ENCODE results near the gene TRERF1. TPM values are rescaled to one million over a fixed set of nuclear protein-coding genes. Genes with fewer than 3 reads are reported as not detected.

TRERF1 gene
- total and polyA plus RNA-seq, 2 experiments from 2014 or later, result 11.2 to 20.6 TPM

- no peak for TF ChIP-seq ZNF462 (CRISPR knock-in tag; IDR thresholded peaks at IDR 0.05)
- TF ChIP-seq EZH2phosphoT487 (IDR thresholded peaks at IDR 0.05; ENCODE audit: unreplicated experiment), result no peak
- no peak for TF ChIP-seq CTCF (conservative IDR thresholded peaks at IDR 0.05; ENCODE audit: low read depth in 2 of 2)
- TF ChIP-seq REST (IDR thresholded peaks at IDR 0.05; ENCODE audit: unreplicated experiment), result no peak
Measured at GRCh38 chr6:42484261-42484660, 32.5 kb upstream of the TRERF1 start (continued).

All from GM23338 (cell line).